Ishikawa (cell line): ENCODE data around the gene KLHL6.

ENCODE experiments used
- CEBPB ChIP-seq: IDR thresholded peaks from 2 replicates; pipeline ENCODE4 v1.6.1; 2012
- CREB1 ChIP-seq: IDR thresholded peaks from 2 replicates; pipeline ENCODE4 v1.6.1; 2012; ENCODE audit warnings: low read depth
- EGR1 ChIP-seq: IDR thresholded peaks from 2 replicates; pipeline ENCODE4 v1.6.1; 2012
- EP300 ChIP-seq: IDR thresholded peaks from 2 replicates; pipeline ENCODE4 v1.6.1; 2012; ENCODE audit warnings: borderline replicate concordance
- FOXM1 ChIP-seq: IDR thresholded peaks from 2 replicates; pipeline ENCODE4 v1.6.1; 2012; ENCODE audit warnings: low read depth, borderline replicate concordance
- MAX ChIP-seq: IDR thresholded peaks from 2 replicates; pipeline ENCODE4 v1.6.1; 2012
- NFIC ChIP-seq: IDR thresholded peaks from 2 replicates; pipeline ENCODE4 v1.6.1; 2012
- RAD21 ChIP-seq: IDR thresholded peaks from 2 replicates; pipeline ENCODE4 v1.6.1; 2012; ENCODE audit warnings: low read depth
- REST ChIP-seq: IDR thresholded peaks from 2 replicates; pipeline ENCODE4 v1.6.1; 2012; ENCODE audit warnings: low read depth, mild to moderate bottlenecking
- TAF1 ChIP-seq: IDR thresholded peaks from 2 replicates; pipeline ENCODE4 v1.6.1; 2012; ENCODE audit warnings: low read depth, mild to moderate bottlenecking
- TCF12 ChIP-seq: IDR thresholded peaks from 2 replicates; pipeline ENCODE4 v1.6.1; 2012; ENCODE audit warnings: low read depth
- TEAD4 ChIP-seq: IDR thresholded peaks from 2 replicates; pipeline ENCODE4 v1.6.1; 2012
- USF1 ChIP-seq: IDR thresholded peaks from 2 replicates; pipeline ENCODE4 v1.6.1; 2012
- YY1 ChIP-seq: IDR thresholded peaks from 2 replicates; pipeline ENCODE4 v1.6.1; 2012; ENCODE audit warnings: low read depth
- ZBTB7A ChIP-seq: IDR thresholded peaks from 2 replicates; pipeline ENCODE4 v1.6.1; 2012; ENCODE audit warnings: low read depth

KLHL6 gene

DNA sequence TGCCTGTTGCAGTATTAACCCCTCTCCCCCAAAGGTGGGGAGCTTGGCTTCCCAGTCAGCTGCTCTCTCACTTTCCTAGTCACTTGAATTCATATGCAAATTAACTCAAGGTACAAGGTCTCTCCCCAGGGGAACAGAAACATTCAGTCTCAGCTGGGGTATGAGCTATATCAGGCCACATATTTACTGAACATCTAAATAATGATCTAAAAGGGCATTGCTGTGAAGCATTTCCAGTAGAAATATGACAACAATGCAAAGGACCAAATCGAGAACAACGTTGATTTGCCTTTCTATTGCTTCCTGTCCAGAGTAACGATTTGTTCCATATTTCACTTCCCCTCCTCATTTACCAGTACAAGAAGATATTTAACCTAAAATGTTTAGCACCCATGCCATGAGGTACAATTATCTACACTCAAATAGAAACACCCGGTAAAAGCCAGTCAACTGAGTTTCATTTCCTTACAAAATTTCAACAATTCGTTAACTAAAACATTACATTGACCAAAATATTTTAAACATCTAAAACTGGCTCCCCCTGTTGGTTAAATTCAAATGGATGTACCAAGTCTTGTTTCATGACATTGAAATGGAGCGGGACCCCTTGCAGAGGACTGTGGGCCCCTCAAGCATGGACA lies 36.5 kb upstream of the KLHL6 start:
- TF ChIP-seq RAD21 (peak; percentile 30; the same call in 1 of the 2 replicates), TAF1 (no peak)

- TF ChIP-seq ZBTB7A (no peak), FOXM1 (no peak), USF1 (no peak), NFIC (no peak), EGR1 (no peak)
Observed at GRCh38 chr3:183590442-183590841, 34.9 kb upstream of the KLHL6 start.

- TF ChIP-seq ZBTB7A (no peak), NFIC (no peak), TEAD4 (no peak), TAF1 (no peak), REST (no peak)
Observed at GRCh38 chr3:183587336-183587735, 31.8 kb upstream of the KLHL6 start.

- TF ChIP-seq CEBPB = no peak
Observed at GRCh38 chr3:183586477-183586876, 31.0 kb upstream of the KLHL6 start.

DNA sequence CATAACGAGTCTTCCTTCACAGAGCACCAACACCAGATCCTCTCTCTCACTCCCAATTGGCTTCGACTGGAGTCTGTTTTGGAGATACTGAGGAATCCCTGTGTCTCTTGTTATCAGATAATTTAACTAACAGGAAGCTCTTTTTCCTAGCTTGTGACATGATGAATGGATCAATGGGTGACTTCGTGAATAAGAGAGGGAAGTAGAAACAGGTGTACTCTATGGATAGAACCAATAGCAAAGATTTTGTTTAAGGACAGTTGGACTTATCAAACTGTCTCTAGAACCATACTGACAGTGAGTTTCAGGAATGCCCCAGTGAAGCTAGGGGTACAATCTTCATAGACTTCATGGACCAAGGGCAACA lies 29.4 kb upstream of the KLHL6 start:
- TF ChIP-seq CEBPB = no peak
- no peak for TF ChIP-seq TAF1
- TF ChIP-seq CREB1 = no peak
- no peak for TF ChIP-seq FOXM1
- no peak for TF ChIP-seq TCF12
- TF ChIP-seq ZBTB7A = no peak
- TF ChIP-seq EGR1 = no peak
- TF ChIP-seq RAD21 = no peak
- TF ChIP-seq REST = no peak
- TF ChIP-seq EP300 = no peak
- no peak for TF ChIP-seq TEAD4
- no peak for TF ChIP-seq YY1
- no peak for TF ChIP-seq NFIC
- TF ChIP-seq MAX = no peak
- no peak for TF ChIP-seq USF1

GRCh38 chr3:183584246-183584913 lies 28.9 kb upstream of the KLHL6 start:
- no peak for TF ChIP-seq RAD21
- no peak for TF ChIP-seq CEBPB
- TF ChIP-seq ZBTB7A = no peak
- TF ChIP-seq CREB1 = no peak
- no peak for TF ChIP-seq FOXM1
- TF ChIP-seq TCF12 = no peak
- TF ChIP-seq YY1 = no peak
- TF ChIP-seq TEAD4 = no peak
- TF ChIP-seq TAF1 = no peak
- TF ChIP-seq USF1 = no peak
- no peak for TF ChIP-seq EP300
- no peak for TF ChIP-seq REST
- TF ChIP-seq EGR1 = no peak
